COR-L47 (cell line): ENCODE results near the gene NDUFS3.
"Not testable (repeated sequence)": the region's sequence is repeated elsewhere in the genome, so short reads cannot be mapped to it uniquely, and the experiment has no call there.

Source experiments
- DNase-seq: peaks from one replicate; lab custom pipeline; 2025; lab: John Stamatoyannopoulos, UW

The NDUFS3 gene

DNA sequence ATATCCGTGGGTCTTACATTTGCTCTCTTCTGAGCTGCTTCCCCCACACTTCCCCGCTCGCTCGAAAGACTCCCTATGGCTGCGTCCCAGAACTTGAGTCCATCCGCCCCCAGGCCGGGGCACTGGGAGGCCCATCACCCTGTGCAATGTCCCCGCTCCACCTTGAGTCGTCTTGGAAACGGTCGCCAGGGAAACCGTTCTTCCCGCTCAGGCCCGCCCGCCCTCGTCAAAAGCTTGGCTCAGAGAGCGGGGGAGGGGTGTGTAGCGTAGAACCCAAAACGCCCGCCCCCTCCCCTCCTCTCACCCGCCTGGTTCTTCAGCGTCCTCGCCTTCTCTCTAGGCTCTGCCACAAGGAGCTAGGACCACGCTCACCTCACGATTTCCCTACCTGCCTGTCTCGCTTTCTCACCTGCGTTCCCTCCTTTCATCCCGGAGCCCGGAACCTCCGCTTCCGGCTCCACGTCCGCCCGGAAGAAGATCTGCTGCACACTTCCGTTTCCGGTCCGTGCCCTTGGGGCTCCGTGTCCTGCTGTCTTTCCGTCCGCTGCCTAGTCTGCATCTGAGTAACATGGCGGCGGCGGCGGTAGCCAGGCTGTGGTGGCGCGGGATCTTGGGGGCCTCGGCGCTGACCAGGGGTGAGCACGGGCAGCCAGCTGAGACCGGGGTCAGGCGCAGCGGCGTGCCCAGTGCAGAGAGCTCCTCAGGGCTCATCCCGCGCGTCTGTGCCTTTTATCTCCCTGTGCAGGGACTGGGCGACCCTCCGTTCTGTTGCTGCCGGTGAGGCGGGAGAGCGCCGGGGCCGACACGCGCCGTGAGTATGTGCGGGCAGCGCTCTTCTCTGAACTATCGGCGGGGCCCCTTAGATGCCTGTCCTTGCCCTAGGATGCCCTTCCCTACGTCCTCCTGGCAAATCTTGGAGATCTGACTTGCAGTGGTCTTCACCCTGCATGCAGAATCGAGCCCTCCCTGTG lies at the start of gene NDUFS3, which contains the start of gene KBTBD4:
NDUFS3 (plus strand) TSS at position 551 of the 971 bp plus-strand sequence; CDS start at position 569, 18 bp downstream.
KBTBD4 (minus strand) TSS at position 447 of the 971 bp plus-strand sequence; CDS start at position 428, 19 bp downstream.
- peak; percentile 93 for DNase-seq

GRCh38 chr11:47529951-47530350 lies 48.9 kb upstream of the NDUFS3 start:
- DNase-seq = no peak

GRCh38 chr11:47530721-47531120 lies 48.2 kb upstream of the NDUFS3 start:
- DNase-seq = not testable (repeated sequence)

GRCh38 chr11:47531666-47532065 lies 47.2 kb upstream of the NDUFS3 start:
- no peak for DNase-seq

DNA sequence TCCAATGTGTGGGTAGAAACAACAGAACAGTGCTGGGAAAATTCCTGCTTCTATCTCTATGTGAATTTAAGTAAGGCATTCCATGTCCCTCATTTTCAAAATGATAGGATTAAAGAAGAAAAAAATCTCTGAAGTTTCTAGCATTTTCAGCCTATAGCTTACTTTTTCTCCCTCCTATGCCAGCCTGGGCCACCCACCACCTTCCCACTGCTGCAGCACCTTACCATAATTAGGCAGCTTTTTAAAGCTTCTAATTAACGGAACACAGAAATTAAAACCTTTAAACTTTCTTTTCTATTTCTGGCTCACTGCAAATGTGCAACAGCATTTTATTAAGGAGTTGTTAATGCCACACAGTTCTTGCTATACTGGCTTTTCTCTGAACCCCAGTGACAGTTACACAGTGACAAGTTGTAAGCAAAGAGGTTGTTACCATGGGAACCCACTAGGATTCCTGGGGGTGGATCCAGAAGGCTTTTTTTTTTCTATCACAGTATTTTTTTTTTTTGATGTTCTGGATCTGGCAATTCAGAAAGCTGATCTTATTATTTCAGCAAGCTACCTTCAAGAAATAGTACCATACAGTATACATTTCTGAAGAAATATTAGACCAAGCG lies 46.2 kb upstream of the NDUFS3 start:
- no peak for DNase-seq

- DNase-seq = no peak
Observed at GRCh38 chr11:47533690-47534151, 45.2 kb upstream of the NDUFS3 start.

GRCh38 chr11:47534704-47535251 lies 44.1 kb upstream of the NDUFS3 start:
- DNase-seq = no peak

DNA sequence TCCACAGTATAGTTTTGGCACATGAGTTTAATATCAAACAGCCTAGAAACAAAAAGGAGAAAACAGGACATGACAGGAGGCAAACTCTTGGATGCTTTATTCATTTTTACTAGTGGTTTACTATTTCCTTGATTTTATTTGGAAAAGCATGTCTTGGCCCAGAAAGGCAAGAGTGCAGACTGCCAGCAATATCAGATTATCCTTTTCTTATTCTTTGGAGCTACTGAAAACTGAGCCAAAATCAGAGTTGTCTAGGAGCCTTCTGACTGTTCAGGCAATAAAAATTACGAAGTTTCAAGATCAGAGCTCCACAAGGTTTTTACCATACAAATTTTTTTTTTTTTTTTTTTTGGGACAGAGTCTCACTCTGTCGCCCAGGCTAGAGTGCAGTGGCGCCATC lies 42.0 kb upstream of the NDUFS3 start:
- DNase-seq = no peak

DNA sequence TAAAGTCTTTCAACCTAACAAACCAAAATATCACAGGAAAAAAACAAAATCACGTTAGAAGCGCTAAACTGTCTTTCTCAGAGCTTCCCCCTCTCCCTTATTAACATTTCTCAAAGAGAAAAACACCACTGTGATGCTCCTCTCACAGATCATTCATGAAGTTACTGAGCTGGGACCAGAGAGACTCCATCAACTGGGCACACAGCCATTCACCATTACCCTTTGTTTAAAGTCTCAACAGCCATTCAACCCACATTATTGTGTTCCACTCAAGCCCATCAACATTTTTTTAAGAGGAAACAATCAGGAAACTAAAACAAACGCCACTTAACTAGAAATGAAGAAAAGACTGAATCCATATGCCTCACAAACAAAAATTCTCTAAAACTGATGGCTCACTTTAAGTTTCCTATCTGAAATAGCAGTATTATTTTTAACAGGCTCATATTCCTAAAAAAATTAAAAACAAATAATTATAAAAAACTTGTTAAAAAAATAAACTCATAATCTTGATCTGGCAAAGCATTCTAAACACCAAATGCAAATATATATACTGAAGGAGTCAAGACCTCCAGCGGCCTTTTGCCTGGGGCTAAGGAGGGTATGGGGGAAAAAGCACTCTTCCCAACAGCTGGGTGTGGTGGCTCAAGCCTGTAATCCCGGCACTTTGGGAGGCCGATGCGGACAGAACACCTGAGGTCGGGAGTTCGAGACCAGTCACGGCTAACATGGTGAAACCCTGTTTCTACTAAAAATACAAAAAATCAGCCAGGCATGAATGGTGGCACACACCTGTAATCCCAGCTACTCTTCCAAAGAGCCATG lies 39.9 kb upstream of the NDUFS3 start:
- DNase-seq = peak; percentile 73

DNA sequence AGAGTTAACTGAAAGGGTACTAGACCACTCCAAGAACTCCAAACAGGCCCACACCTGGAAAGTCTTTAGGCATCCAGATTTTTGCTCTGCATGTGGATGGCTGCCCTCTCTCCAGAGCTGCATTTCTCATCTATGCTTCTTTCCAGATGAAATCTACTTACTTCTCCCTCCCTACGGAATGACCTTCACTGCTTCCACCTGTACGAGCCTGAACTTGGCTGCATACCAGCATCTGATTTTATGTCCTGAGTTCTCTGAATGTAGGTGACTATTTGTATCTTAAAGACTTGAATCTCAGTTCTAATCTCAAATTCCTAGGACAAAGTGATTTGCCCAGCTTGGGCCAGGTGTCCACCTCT lies 39.2 kb upstream of the NDUFS3 start:
- DNase-seq = no peak

GRCh38 chr11:47541070-47541469 lies 37.8 kb upstream of the NDUFS3 start:
- DNase-seq = no peak

GRCh38 chr11:47545298-47545697 lies 33.6 kb upstream of the NDUFS3 start:
- DNase-seq = no peak

GRCh38 chr11:47546274-47546673 lies 32.6 kb upstream of the NDUFS3 start:
- not testable (repeated sequence) for DNase-seq

- no peak for DNase-seq
Observed at GRCh38 chr11:47550288-47551047, 28.4 kb upstream of the NDUFS3 start.

DNA sequence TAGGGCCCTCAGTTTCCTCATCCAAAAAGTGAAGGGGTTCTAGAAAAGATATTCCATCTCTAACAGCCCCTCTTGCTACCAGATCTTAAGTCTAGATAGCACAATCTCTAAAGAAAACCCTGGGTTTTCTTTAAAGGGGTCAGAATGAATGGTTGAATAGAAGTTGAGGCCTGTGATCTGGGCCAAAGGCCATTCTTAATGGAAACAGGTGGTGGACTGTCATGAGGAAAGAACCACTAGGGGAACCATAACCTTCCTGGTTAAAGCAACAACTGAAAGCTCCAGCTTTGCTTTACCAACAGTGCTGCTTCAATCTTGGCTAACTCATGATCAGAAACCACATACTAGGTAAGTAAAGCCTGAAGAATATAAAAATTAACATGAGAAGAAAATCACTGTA lies 27.8 kb upstream of the NDUFS3 start:
- no peak for DNase-seq

GRCh38 chr11:47552056-47552565 lies 26.8 kb upstream of the NDUFS3 start:
- no peak for DNase-seq

DNA sequence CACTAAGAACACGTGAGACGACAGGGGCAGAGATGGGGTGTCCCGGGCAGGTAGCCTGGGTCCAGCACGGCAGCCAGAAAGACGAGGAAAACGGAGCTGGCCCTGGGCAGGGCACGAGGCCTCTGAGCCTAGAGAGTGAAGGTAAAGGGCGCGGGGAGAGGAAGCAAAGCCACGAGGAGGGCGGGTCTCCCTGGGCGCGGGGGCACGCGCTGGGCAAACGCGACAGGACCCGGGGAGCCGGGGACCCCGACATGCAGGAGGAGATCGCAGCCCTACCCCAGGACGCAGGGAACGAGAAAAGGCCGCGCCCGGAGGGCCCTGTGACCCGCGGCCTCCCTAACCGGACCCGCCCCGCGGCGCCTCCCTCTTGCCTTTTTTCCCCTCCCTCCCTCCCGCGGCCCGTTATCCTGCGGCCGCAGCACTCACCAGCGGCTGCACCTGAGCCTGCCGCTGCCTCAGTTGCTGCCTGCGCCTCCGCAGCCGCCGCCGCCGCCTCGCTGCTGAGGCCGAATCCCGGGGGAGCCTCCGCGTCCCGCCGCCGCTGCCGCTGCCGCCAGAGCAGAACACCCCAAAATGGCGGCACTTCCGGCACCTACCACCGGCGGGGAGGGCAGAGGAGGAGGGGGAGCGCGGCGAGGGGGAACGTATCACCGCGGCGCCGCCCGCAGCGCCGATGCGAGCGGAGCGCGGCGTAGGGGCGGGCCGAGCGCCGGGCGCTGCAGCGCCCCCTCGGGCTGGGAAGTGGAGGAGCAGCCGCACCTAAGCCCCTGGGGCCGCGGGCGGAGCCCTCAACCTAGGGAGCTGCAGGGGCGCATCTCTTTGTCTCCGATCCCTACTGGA lies 26.1 kb upstream of the NDUFS3 start, which contains the start of gene CELF1:
CELF1 (minus strand) TSS at position 567 of the 840 bp plus-strand sequence. CDS start 53,609 bp downstream, outside the sequence.
- peak; percentile 92 for DNase-seq

- no peak for DNase-seq
Observed at GRCh38 chr11:47553406-47553743, 25.5 kb upstream of the NDUFS3 start.

- DNase-seq = not testable (repeated sequence)
Observed at GRCh38 chr11:47557004-47557403, 21.9 kb upstream of the NDUFS3 start.

GRCh38 chr11:47558695-47559094 lies 20.2 kb upstream of the NDUFS3 start:
- no peak for DNase-seq
